Measurements from ENCODE around the gene CRKL.

GRCh38 chr22:20978419-20978818 lies 61.2 kb downstream of the CRKL start:
- no peak for TF ChIP-seq CTCF (conservative IDR thresholded peaks at IDR 0.05; ENCODE audit: low read depth, low read length)
- no peak for TF ChIP-seq EZH2 (IDR thresholded peaks at IDR 0.05; ENCODE audit: low read length, unreplicated experiment)
